Panc1 (cell line): ENCODE measurements around the gene ZBTB20. TPM values are rescaled to one million over a fixed set of nuclear protein-coding genes. Genes with fewer than 3 reads are reported as not detected.

Experiments
- ATAC-seq: fragments of 200-7000 bp; cut with Tn5 transposase; 2 replicates; pipeline ENCODE4 v1.9.1; 2020; ENCODE audit warnings: mild to moderate bottlenecking, moderate library complexity
- BruUV-seq: library from RNA; stranded (reverse); fragments of 400-500 nt; replicated peaks from 2 replicates; lab custom pipeline; 2021; lab: Mats Ljungman, UMichigan
- CTCF ChIA-PET: fragments of 300-600 bp; sonication (Branson Sonifier 250); formaldehyde crosslinking; loops from one replicate; lab custom pipeline; 2022; ENCODE audit warnings: antibody characterized with exemption; lab: Charles Lee
- POLR2A ChIA-PET: fragments of 300-600 bp; sonication (Branson Sonifier 250); formaldehyde crosslinking; loops from one replicate; lab custom pipeline; 2022; ENCODE audit warnings: antibody characterized with exemption; lab: Charles Lee
- DNase-seq: peaks from one replicate; pipeline ENCODE4 v3.0.0-alpha.2; 2010; ENCODE audit warnings: low read depth, low spot score
- H3K27ac ChIP-seq: 2 replicates; pipeline ENCODE4 v1.5.1; 2011; ENCODE audit warnings: mild to moderate bottlenecking, low read length, inconsistent platforms
- H3K27me3 ChIP-seq: fragments of 200-500 bp; sonication (Bioruptor generic); 2 replicates; pipeline ENCODE4 v1.6.0; 2014; ENCODE audit warnings: low read length, inconsistent platforms; ENCODE audit not compliant: control insufficient read depth, insufficient read depth
- H3K36me3 ChIP-seq: fragments of 200-500 bp; sonication (Bioruptor generic); 2 replicates; pipeline ENCODE4 v1.5.1; 2014; ENCODE audit warnings: inconsistent platforms, mild to moderate bottlenecking, low read length, moderate library complexity; ENCODE audit not compliant: control insufficient read depth, insufficient read depth
- H3K4me1 ChIP-seq: 2 replicates; pipeline ENCODE4 v1.5.1; 2011; ENCODE audit warnings: inconsistent platforms, mild to moderate bottlenecking, low read length, moderate library complexity; ENCODE audit not compliant: control insufficient read depth, insufficient read depth
- H3K4me3 ChIP-seq, 2 experiments: 2 replicates each; pipeline ENCODE4 v1.5.1; 2011 to 2012; ENCODE audit warnings: low read depth in 2 of 2, low read length in 2 of 2, mild to moderate bottlenecking in 2 of 2, inconsistent platforms in 1 of 2, moderate library complexity in 1 of 2
- H3K9me3 ChIP-seq: fragments of 200-500 bp; sonication (Bioruptor generic); 2 replicates; pipeline ENCODE4 v1.5.1; 2014; ENCODE audit warnings: low read depth, mild to moderate bottlenecking, inconsistent platforms, low read length, moderate library complexity; ENCODE audit not compliant: control insufficient read depth, insufficient read depth
- CTCF ChIP-seq: fragments of 450-650 bp; IDR thresholded peaks from 2 replicates; pipeline ENCODE4 v1.5.1; 2017; ENCODE audit warnings: mild to moderate bottlenecking
- POLR2AphosphoS5 ChIP-seq: IDR thresholded peaks from 2 replicates; pipeline ENCODE4 v1.6.1; 2012; ENCODE audit warnings: mild to moderate bottlenecking, low read depth, low read length, moderate library complexity
- REST ChIP-seq, 2 experiments: IDR thresholded peaks; 2 replicates each; pipeline ENCODE4 v1.6.1; 2011 to 2012; ENCODE audit warnings: low read depth in 2 of 2, control low read depth in 1 of 2, low read length in 1 of 2, mild to moderate bottlenecking in 1 of 2, moderate library complexity in 1 of 2; ENCODE audit not compliant: insufficient read depth in 1 of 2
- SIN3A ChIP-seq: IDR thresholded peaks from 2 replicates; pipeline ENCODE4 v1.6.1; 2012; ENCODE audit warnings: low read depth, mild to moderate bottlenecking, low read length, moderate library complexity, borderline replicate concordance; ENCODE audit not compliant: insufficient read depth
- TCF7L2 ChIP-seq: IDR thresholded peaks from 2 replicates; pipeline ENCODE4 v1.6.1; 2011; ENCODE audit warnings: mild to moderate bottlenecking, low read depth, low read length, inconsistent platforms
- in situ Hi-C: cut with HindIII; loops from 2 replicates; pipeline ENCODE4 v1.10.0; 2016; ENCODE audit warnings: low sequenced_read_pairs, low pct_unique_long_range_greater_than_20kb
- intact Hi-C: fragments of 100-400 bp; cut with micrococcal nuclease; formaldehyde crosslinking; loops from one replicate; pipeline ENCODE4 v1.10.0; 2022; ENCODE audit not compliant: unreplicated experiment
- total RNA-seq: library from RNA; stranded (reverse); gene quantifications from one replicate; pipeline ENCODE4 v1.2.1, GENCODE V29; 2021; ENCODE audit not compliant: unreplicated experiment

ZBTB20 gene
- total RNA-seq, 1 experiment from 2014 or later = 4.1 TPM

GRCh38 chr3:115022835-115023398 is 124.2 kb downstream of the ZBTB20 start:
- intact Hi-C loops = no loop called here
- Histone ChIP-seq H3K36me3 (no peaks in the 10 kb centered on the region), H3K4me3 (no peak overlapping the region), H3K4me1 (no peaks in the 10 kb centered on the region), H3K27ac (no peak overlapping the region), H3K27me3 (no peaks in the 10 kb centered on the region), H3K9me3 (0 out of 2 replicates have a peak, but pooled peaks cover under 1% of the 10 kb centered on the region)
- no peak for DNase-seq
- ChIA-PET CTCF (no interaction called here), POLR2A (no interaction called here)
- TF ChIP-seq POLR2AphosphoS5 = no peak
- TF ChIP-seq TCF7L2 = no peak
- no peak for TF ChIP-seq CTCF
- TF ChIP-seq REST (IDR thresholded peaks at IDR 0.05; ENCODE audit: insufficient read depth in 1 of 2, low read depth in 2 of 2, low read length in 1 of 2) = no peak
- TF ChIP-seq SIN3A = no peak
- no peak for ATAC-seq
- no TSS peak for BruUV-seq
- in situ Hi-C loops = no loop called here

- in situ Hi-C loops (no loop called here), intact Hi-C loops (no loop called here)
- ChIA-PET POLR2A (no interaction called here), CTCF (no interaction called here)
- no TSS peak for BruUV-seq
- Histone ChIP-seq H3K4me3 (no peak overlapping the region), H3K9me3 (peaks cover 5% of the 10 kb centered on the region; the same call in 1 of the 2 replicates), H3K4me1 (no peaks in the 10 kb centered on the region), H3K27me3 (no peaks in the 10 kb centered on the region), H3K27ac (no peak overlapping the region), H3K36me3 (no peaks in the 10 kb centered on the region; the same call in 1 of the 2 replicates)
- ATAC-seq = no peak
- no peak for DNase-seq
- TF ChIP-seq CTCF (no peak), SIN3A (no peak), REST (IDR thresholded peaks at IDR 0.05; ENCODE audit: insufficient read depth in 1 of 2, low read depth in 2 of 2, low read length in 1 of 2) (no peak), TCF7L2 (no peak), POLR2AphosphoS5 (no peak)
These were observed 124.9 kb downstream of the ZBTB20 start for GRCh38 chr3:115022199-115022598.
